GM10847 (cell line): ENCODE results near the gene CXCL1.

Source experiments
- POLR2A ChIP-seq: IDR thresholded peaks from 2 replicates; pipeline ENCODE4 v1.6.1; 2011; ENCODE audit not compliant: insufficient read length; ENCODE audit errors: extremely low read depth

Gene CXCL1

DNA sequence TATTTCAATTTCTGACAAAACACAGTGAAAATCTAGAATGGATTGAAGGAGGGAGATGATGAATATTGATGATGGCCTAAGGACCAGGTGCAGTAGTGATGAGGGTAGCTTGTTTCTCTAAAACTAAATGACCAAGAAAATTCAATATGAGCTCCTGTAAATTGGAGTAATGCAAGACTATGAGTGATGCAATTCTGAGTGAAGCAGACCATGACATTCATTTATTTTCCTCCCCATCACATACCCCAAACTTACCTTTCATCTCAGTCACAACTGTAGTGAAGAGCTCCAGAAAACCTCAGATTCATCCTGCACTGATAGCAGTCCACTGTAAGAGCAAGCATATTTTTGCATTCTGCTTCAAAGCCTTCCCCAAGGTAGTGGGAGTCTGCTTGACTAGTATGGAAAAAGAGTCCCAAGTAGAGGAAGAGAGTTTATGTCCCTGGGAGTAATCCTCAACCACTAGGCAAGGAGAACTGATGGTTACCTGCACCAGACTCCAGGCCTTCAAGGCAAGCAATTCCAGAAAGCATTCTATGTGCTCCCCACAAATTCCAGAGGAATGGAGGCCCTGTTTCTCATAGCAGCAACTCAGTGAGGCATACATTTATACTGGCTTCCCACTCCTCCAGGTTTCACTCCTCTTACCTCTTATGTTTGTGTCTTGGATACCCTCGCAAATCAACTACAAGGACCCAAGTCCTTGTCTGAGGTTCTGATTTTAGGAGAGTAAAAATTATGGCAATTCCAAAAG lies 47.2 kb downstream of the CXCL1 start:
- no peak for TF ChIP-seq POLR2A

- no peak for TF ChIP-seq POLR2A
These were observed 47.9 kb downstream of the CXCL1 start for GRCh38 chr4:73917081-73917501.

GRCh38 chr4:73918058-73918457 lies 48.9 kb downstream of the CXCL1 start:
- no peak for TF ChIP-seq POLR2A

DNA sequence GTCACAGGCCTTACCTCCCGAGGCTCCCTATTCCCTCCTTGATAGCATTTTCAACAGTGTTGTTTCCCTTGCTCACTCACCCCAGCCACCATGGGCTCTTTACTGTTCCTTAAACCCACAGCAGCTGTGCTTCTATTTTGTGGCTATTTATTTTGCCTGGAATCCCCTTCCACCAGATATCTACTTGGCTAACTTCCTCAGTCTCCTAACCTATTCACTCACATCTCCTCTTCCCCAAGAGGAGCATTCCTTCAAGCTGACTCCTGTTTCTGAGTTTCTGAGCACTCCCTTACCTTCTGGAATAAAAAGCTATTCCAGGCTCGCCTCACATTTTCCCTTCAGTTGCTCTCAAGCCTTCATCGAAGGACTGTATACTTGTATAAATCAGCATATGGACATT lies 50.5 kb downstream of the CXCL1 start:
- no peak for TF ChIP-seq POLR2A
